NT2/D1 (cell line): ENCODE data around the gene SCAPER.
"Not testable (repeated sequence)": the region's sequence is repeated elsewhere in the genome, so short reads cannot be mapped to it uniquely, and the experiment has no call there.

Experiments
- DNase-seq: peaks from one replicate; pipeline ENCODE4 v3.0.0-alpha.2; 2011; ENCODE audit warnings: low read depth, low spot score
- H3K27me3 ChIP-seq: 2 replicates; pipeline ENCODE4 v1.6.0; 2011; ENCODE audit warnings: mild to moderate bottlenecking; ENCODE audit not compliant: insufficient read length, insufficient read depth
- H3K36me3 ChIP-seq: 2 replicates; pipeline ENCODE4 v1.6.1; 2011; ENCODE audit warnings: mild to moderate bottlenecking, low read length, mixed read lengths; ENCODE audit not compliant: insufficient read depth, insufficient read length
- H3K4me1 ChIP-seq: 2 replicates; pipeline ENCODE4 v1.5.1; 2011; ENCODE audit not compliant: insufficient read depth, insufficient read length
- H3K4me3 ChIP-seq: 2 replicates; pipeline ENCODE4 v1.5.1; 2011; ENCODE audit warnings: low read depth; ENCODE audit not compliant: insufficient read length
- H3K9ac ChIP-seq: 2 replicates; pipeline ENCODE4 v1.6.0; 2011; ENCODE audit warnings: low read depth; ENCODE audit not compliant: insufficient read length
- H3K9me3 ChIP-seq: 2 replicates; pipeline ENCODE4 v1.5.1; 2011; ENCODE audit warnings: mild to moderate bottlenecking, low read length; ENCODE audit not compliant: insufficient read depth
- SUZ12 ChIP-seq: IDR thresholded peaks from 2 replicates; pipeline ENCODE4 v1.6.1; 2011; ENCODE audit not compliant: insufficient read length, insufficient read depth; ENCODE audit errors: extremely low read depth
- YY1 ChIP-seq: IDR thresholded peaks from 2 replicates; pipeline ENCODE4 v1.6.1; 2011; ENCODE audit not compliant: insufficient read length, insufficient read depth
- ZNF274 ChIP-seq: IDR thresholded peaks from 2 replicates; pipeline ENCODE4 v1.6.1; 2011; ENCODE audit warnings: mild to moderate bottlenecking, low read depth, low read length

The SCAPER gene

DNA sequence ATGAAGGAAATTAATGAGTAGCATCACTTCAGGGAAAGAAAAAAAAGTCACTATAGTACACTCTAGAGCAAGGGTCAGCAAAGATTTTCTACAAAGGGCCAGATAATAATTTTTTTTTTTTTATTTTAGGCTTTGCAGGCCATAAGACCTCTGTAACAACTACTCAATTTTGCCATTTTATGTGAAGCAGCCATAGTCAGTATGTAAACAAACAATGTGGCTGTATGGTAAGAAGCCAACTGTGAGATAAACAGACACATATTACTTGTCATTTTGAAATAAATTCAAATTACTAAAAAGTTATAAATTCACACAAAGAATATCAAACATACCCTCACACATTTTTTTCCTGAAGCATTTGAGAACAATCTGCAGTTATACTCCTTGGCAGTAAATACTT, 40.6 kb downstream of the SCAPER start:
- Histone ChIP-seq H3K4me3 (no peak overlapping the region), H3K27me3 (no peaks in the 10 kb centered on the region), H3K9ac (no peak overlapping the region), H3K9me3 (no peaks in the 10 kb centered on the region), H3K4me1 (no peaks in the 10 kb centered on the region), H3K36me3 (no peaks in the 10 kb centered on the region)
- no peak for DNase-seq
- TF ChIP-seq SUZ12 = no peak
- TF ChIP-seq ZNF274 = no peak
- no peak for TF ChIP-seq YY1

DNA sequence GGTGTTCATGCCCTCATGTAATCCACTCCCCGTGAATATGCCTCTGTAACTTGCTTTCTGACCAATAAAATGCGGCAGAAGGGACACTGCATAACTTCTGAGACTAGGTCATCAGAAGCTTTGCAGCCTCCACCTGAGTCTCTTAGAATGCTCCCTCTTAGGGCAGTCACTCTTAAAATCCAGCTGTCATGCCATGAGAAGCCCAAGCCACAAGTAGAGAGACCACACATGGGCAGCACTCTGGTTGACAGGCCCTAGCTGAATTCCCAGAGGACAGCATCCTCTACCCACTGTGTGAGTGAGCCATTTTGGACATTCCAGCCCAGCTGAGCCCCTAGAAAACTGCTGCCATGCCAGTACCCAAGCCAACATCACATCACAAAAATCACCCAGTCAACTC, 41.4 kb downstream of the SCAPER start:
- no peak for TF ChIP-seq ZNF274
- TF ChIP-seq SUZ12 = no peak
- TF ChIP-seq YY1 = no peak
- H3K27me3 ChIP-seq = no peaks in the 10 kb centered on the region
- H3K9ac ChIP-seq = no peak overlapping the region
- no peaks in the 10 kb centered on the region for H3K4me1 ChIP-seq
- no peak for DNase-seq
- H3K36me3 ChIP-seq = no peaks in the 10 kb centered on the region
- no peak overlapping the region for H3K4me3 ChIP-seq
- H3K9me3 ChIP-seq = no peaks in the 10 kb centered on the region

DNA sequence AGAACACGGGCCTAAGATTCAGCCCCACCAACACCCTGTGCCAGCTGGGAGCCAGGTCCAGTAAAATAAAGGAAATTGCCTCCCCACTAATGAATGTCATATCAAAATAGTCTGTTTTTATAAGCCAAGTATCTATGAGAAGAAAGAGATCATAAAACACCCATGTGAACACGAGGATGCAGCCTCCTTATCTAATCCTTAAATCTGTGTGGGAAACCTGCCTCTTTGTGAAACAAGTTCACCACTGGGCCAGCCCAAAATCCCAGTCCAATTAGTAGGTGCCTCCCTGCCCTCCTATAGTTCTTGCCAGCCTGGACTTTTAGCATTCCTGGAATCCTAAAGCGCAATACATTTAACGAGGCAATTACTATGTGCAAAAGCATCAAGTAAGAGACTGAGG, 42.0 kb downstream of the SCAPER start:
- no peaks in the 10 kb centered on the region for H3K4me1 ChIP-seq
- no peak for DNase-seq
- no peak overlapping the region for H3K9ac ChIP-seq
- no peaks in the 10 kb centered on the region for H3K9me3 ChIP-seq
- no peaks in the 10 kb centered on the region for H3K36me3 ChIP-seq
- H3K4me3 ChIP-seq = no peak overlapping the region
- no peak for TF ChIP-seq SUZ12
- no peak for TF ChIP-seq YY1
- no peak for TF ChIP-seq ZNF274
- no peaks in the 10 kb centered on the region for H3K27me3 ChIP-seq

DNA sequence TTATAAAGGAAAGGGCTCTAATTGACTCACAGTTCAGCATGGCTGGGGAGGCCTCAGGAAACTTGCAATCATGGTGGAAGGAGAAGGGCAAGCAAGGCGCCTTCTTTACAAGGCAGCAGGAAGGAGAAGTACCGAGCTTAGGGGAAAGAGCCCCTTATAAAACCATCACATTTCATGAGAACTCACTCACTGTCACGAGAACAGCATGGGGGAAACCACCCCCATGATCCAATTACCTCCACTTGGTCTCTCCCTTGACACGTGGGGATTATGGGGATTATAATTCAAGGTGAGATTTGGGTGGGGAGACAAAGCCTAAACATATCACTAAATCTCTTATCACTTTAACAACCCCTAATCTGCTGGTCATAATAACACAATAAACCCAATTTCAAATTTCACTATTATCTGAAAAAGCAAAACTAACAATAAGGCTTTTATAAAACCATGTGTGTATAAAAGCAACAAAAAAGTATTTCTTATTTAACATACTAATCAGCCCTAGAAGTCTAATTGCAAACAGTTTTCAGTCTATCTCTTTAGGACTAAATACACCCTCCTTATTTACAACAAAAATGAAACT, 43.2 kb downstream of the SCAPER start:
- no peak for TF ChIP-seq YY1
- no peak for TF ChIP-seq ZNF274
- no peak for TF ChIP-seq SUZ12
- H3K4me3 ChIP-seq = no peak overlapping the region
- no peaks in the 10 kb centered on the region for H3K27me3 ChIP-seq
- no peak overlapping the region for H3K9ac ChIP-seq
- H3K9me3 ChIP-seq = no peaks in the 10 kb centered on the region
- no peaks in the 10 kb centered on the region for H3K4me1 ChIP-seq
- H3K36me3 ChIP-seq = no peaks in the 10 kb centered on the region
- no peak for DNase-seq

DNA sequence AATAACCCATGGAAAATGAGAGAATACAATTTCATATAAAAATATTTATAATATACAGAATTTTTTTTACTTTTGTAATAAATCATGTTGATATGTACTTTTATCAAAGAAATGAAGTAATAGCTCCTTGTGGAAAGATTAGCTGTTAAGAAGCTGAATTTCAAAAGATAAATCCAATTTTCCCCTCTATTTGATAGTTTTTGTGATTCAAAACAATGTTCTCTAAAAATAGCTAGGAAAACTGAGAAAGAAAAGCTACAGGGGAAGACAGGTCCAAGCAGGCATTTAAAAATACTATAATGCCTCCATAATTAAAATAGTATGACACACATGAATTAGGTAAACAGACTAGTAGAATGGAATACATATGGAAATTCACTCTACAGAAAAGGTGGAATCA, 44.9 kb downstream of the SCAPER start:
- no peak for DNase-seq
- Histone ChIP-seq H3K4me3 (no peak overlapping the region), H3K9ac (no peak overlapping the region), H3K9me3 (no peaks in the 10 kb centered on the region; the same call in 1 of the 2 replicates), H3K36me3 (no peaks in the 10 kb centered on the region), H3K27me3 (no peaks in the 10 kb centered on the region), H3K4me1 (no peaks in the 10 kb centered on the region)
- TF ChIP-seq ZNF274 (no peak), YY1 (no peak), SUZ12 (no peak)

DNA sequence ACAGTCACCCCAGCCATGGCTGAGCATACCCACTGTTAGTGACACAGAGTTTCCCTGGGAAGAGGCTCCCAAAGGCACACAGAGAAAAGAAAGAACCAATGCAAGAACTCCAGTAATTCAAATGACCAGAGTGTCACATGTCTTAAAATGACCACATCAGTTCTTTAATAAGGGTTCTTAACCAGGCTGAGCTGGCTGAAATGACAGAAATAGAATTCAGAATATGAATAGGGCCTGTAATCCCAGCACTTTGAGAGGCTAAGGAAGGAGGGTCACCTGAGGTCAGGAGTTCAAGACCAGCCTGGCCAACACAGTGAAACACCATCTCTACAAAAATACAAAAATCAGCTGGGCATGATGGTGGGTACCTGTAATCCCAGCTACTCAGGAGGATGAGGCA, 54.8 kb downstream of the SCAPER start:
- H3K36me3 ChIP-seq, H3K9ac ChIP-seq, H3K27me3 ChIP-seq, H3K4me3 ChIP-seq, H3K4me1 ChIP-seq, DNase-seq: not testable (repeated sequence)
- peaks cover 12% of the 10 kb centered on the region; the same call in 1 of the 2 replicates for H3K9me3 ChIP-seq

DNA sequence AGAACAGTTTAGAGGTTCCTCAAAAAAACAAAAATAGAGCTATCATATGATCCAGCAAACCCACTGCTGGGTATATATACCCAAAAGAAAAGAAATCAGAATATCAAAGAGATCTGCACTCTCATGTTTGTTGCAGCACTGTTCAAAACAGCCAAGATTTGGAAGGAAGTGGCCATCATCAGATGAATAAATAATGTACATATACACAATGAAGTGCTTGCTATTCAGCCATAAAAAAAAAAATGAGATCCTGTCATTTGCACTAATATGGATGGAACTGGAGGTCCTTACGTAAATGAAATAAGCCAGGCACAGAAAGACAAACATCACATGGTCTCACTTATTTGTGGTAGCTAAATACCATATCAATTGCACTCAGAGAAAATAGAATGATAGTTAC, 58.4 kb downstream of the SCAPER start:
- no peak for DNase-seq

DNA sequence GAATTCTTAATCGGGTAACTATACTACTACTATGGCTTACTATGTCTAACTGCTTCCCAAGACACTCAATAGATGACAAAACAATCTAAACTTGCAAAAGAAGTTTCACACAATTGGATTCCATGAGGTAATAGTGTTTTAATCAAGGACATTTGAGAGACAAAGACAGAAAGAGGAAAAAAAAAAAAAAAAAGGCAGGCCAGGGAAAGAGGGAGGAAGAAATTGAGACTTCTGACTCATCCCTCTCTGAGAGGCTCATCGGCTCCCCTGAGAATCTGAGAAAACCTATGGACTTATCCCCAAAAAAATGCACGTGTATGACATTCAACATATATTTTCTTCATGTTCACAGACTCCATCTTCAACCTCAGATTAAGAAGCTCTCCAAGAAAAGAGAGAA, 61.0 kb downstream of the SCAPER start:
- H3K9ac ChIP-seq = no peak overlapping the region
- TF ChIP-seq YY1 = no peak
- TF ChIP-seq SUZ12 = no peak
- no peak for TF ChIP-seq ZNF274
- H3K4me1 ChIP-seq = no peaks in the 10 kb centered on the region
- DNase-seq = no peak
- H3K27me3 ChIP-seq = no peaks in the 10 kb centered on the region
- no peaks in the 10 kb centered on the region for H3K9me3 ChIP-seq
- H3K36me3 ChIP-seq = no peaks in the 10 kb centered on the region
- H3K4me3 ChIP-seq = no peak overlapping the region

More for the DNA sequence above, 58.4 kb downstream of the SCAPER start:
- H3K9me3 ChIP-seq = peaks cover 4% of the 10 kb centered on the region; the same call in 1 of the 2 replicates
- no peak overlapping the region for H3K9ac ChIP-seq
- no peaks in the 10 kb centered on the region for H3K27me3 ChIP-seq
- H3K4me1 ChIP-seq = no peaks in the 10 kb centered on the region
- H3K36me3 ChIP-seq = no peaks in the 10 kb centered on the region
- TF ChIP-seq SUZ12 (no peak), ZNF274 (no peak), YY1 (no peak)
- no peak overlapping the region for H3K4me3 ChIP-seq
